Loucy (cell line): Measurements from ENCODE around the gene CD96.

Experiments
- H2AFZ ChIP-seq: fragments of 200-600 bp; sonication (generic); 2 replicates; pipeline ENCODE4 v1.6.0; 2016; ENCODE audit warnings: antibody characterized with exemption, mild to moderate bottlenecking, low read length, moderate library complexity
- H3F3A ChIP-seq: fragments of 200-600 bp; 2 replicates; pipeline ENCODE4 v1.6.0; 2016; ENCODE audit warnings: antibody characterized with exemption, low read depth, mild to moderate bottlenecking
- H3K27me3 ChIP-seq: fragments of 200-600 bp; sonication (generic); 2 replicates; pipeline ENCODE4 v1.6.1; 2014; ENCODE audit warnings: low read length, mild to moderate bottlenecking; ENCODE audit not compliant: insufficient read depth, poor library complexity, severe bottlenecking
- H3K36me3 ChIP-seq: fragments of 200-600 bp; sonication (generic); 2 replicates; pipeline ENCODE4 v1.6.1; 2016; ENCODE audit warnings: low read length; ENCODE audit not compliant: insufficient read depth
- H3K4me1 ChIP-seq: fragments of 200-600 bp; sonication (generic); 2 replicates; pipeline ENCODE4 v1.5.1; 2014; ENCODE audit warnings: low read length, mild to moderate bottlenecking; ENCODE audit not compliant: insufficient read depth, poor library complexity, severe bottlenecking
- H3K4me2 ChIP-seq: fragments of 200-600 bp; sonication (generic); 2 replicates; pipeline ENCODE4 v1.6.0; 2014; ENCODE audit warnings: antibody characterized with exemption, low read length, low read depth, mild to moderate bottlenecking; ENCODE audit not compliant: poor library complexity, severe bottlenecking
- H3K4me3 ChIP-seq: fragments of 200-600 bp; sonication (generic); 2 replicates; pipeline ENCODE4 v1.5.1; 2014; ENCODE audit warnings: low read length, mild to moderate bottlenecking, mixed read lengths; ENCODE audit not compliant: poor library complexity, severe bottlenecking
- H3K79me2 ChIP-seq: fragments of 200-600 bp; sonication (generic); 2 replicates; pipeline ENCODE4 v1.6.1; 2014; ENCODE audit warnings: low read length; ENCODE audit not compliant: insufficient read depth
- H3K9ac ChIP-seq: fragments of 200-600 bp; sonication (generic); 2 replicates; pipeline ENCODE4 v1.6.0; 2014; ENCODE audit warnings: mild to moderate bottlenecking, low read depth, low read length, moderate library complexity; ENCODE audit not compliant: poor library complexity, severe bottlenecking
- H3K9me2 ChIP-seq: fragments of 200-600 bp; sonication (generic); replicated peaks from 2 replicates; pipeline ENCODE4 v1.6.1; 2016; ENCODE audit warnings: low read depth, low read length, mixed read lengths
- H3K9me3 ChIP-seq: fragments of 200-600 bp; sonication (generic); 2 replicates; pipeline ENCODE4 v1.6.1; 2014; ENCODE audit warnings: mild to moderate bottlenecking, antibody characterized with exemption, low read length, low read depth; ENCODE audit not compliant: insufficient read depth
- H4K20me1 ChIP-seq: fragments of 200-600 bp; sonication (generic); 2 replicates; pipeline ENCODE4 v1.6.0; 2014; ENCODE audit warnings: antibody characterized with exemption, low read length, mild to moderate bottlenecking; ENCODE audit not compliant: insufficient read depth, poor library complexity, severe bottlenecking
- CTCF ChIP-seq: fragments of 200-600 bp; sonication (generic); conservative IDR thresholded peaks from 2 replicates; pipeline ENCODE4 v1.5.1; 2014; ENCODE audit warnings: mild to moderate bottlenecking, antibody characterized with exemption, low read length
- EZH2phosphoT487 ChIP-seq: fragments of 200-600 bp; IDR thresholded peaks from 2 replicates; pipeline ENCODE4 v1.6.1; 2018; ENCODE audit warnings: antibody characterized with exemption, mild to moderate bottlenecking, moderate library complexity, borderline replicate concordance

CD96 gene

DNA sequence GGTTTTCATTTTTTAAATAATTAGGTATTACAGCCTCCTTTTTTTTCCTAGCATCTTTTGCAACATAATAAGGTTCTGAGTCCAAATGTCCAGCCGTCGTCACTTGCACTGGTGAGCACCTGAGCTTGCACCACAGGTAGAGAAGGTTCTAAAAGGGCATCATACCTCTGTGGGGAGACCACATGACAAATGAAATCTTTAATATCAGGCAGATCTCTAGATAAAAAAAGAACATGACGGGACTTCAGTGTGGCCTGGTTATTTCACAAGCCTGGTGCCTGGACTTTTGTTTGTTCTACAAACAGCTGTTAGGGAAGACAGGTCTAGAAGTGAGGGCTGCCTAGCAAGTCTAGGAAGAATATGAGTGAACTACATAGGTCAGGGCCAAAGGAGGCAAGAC is 49.6 kb downstream of the CD96 start:
- peaks cover 25% of the 10 kb centered on the region; the same call in 1 of the 2 replicates for H3K36me3 ChIP-seq
- TF ChIP-seq EZH2phosphoT487 (no peak), CTCF (no peak)
- H3F3A ChIP-seq, result no peaks in the 10 kb centered on the region
- no peak overlapping the region for H3K4me2 ChIP-seq
- no peaks in the 10 kb centered on the region for H3K79me2 ChIP-seq
- H3K9me3 ChIP-seq, result no peaks in the 10 kb centered on the region
- no peak overlapping the region for H2AFZ ChIP-seq
- H3K4me1 ChIP-seq, result peaks cover 4% of the 10 kb centered on the region
- no peaks in the 10 kb centered on the region for H4K20me1 ChIP-seq
- no peak overlapping the region for H3K4me3 ChIP-seq
- H3K9ac ChIP-seq, result no peak overlapping the region
- no peaks in the 10 kb centered on the region for H3K27me3 ChIP-seq
- no peaks in the 10 kb centered on the region for H3K9me2 ChIP-seq

- no peaks in the 10 kb centered on the region for H3K79me2 ChIP-seq
- H4K20me1 ChIP-seq, result no peaks in the 10 kb centered on the region
- H2AFZ ChIP-seq, result no peak overlapping the region
- H3K4me1 ChIP-seq, result peaks cover 4% of the 10 kb centered on the region
- H3K9me3 ChIP-seq, result no peaks in the 10 kb centered on the region
- no peaks in the 10 kb centered on the region for H3K27me3 ChIP-seq
- TF ChIP-seq EZH2phosphoT487 (no peak), CTCF (no peak)
- no peaks in the 10 kb centered on the region for H3K9me2 ChIP-seq
- peaks cover 22% of the 10 kb centered on the region; the same call in 1 of the 2 replicates for H3K36me3 ChIP-seq
- H3K4me2 ChIP-seq, result no peak overlapping the region
- no peaks in the 10 kb centered on the region for H3F3A ChIP-seq
- H3K4me3 ChIP-seq, result no peak overlapping the region
- no peak overlapping the region for H3K9ac ChIP-seq
These were observed 50.1 kb downstream of the CD96 start for GRCh38 chr3:111592143-111592542.

GRCh38 chr3:111592936-111593335 is 50.9 kb downstream of the CD96 start:
- no peak overlapping the region for H2AFZ ChIP-seq
- no peaks in the 10 kb centered on the region for H3K9me2 ChIP-seq
- no peaks in the 10 kb centered on the region for H3F3A ChIP-seq
- no peaks in the 10 kb centered on the region for H3K79me2 ChIP-seq
- H3K4me1 ChIP-seq, result peaks cover 4% of the 10 kb centered on the region
- no peak overlapping the region for H3K4me2 ChIP-seq
- H3K27me3 ChIP-seq, result no peaks in the 10 kb centered on the region
- TF ChIP-seq CTCF, result no peak
- TF ChIP-seq EZH2phosphoT487, result no peak
- no peak overlapping the region for H3K9ac ChIP-seq
- no peaks in the 10 kb centered on the region for H4K20me1 ChIP-seq
- peaks cover 14% of the 10 kb centered on the region; the same call in 1 of the 2 replicates for H3K36me3 ChIP-seq
- H3K4me3 ChIP-seq, result no peak overlapping the region
- no peaks in the 10 kb centered on the region for H3K9me3 ChIP-seq
